Stimulated activated CD8-positive, alpha-beta memory T cell treated with anti-CD3 and anti-CD28 coated beads, Interleukin-4, amount 100 ng/mL, for 1 hour (primary cell): ENCODE results near the gene SLC12A4.
"Not testable (repeated sequence)": the region's sequence is repeated elsewhere in the genome, so short reads cannot be mapped to it uniquely, and the experiment has no call there.

ENCODE experiments used
- DNase-seq, 2 donors: peaks; one replicate each; pipeline ENCODE4 v3.0.0-alpha.2; 2020; ENCODE audit warnings: low read depth in 2 of 2, low spot score in 1 of 2

The SLC12A4 gene

GRCh38 chr16:67942510-67943255, 25.8 kb downstream of the SLC12A4 start:
- DNase-seq, result no peak

GRCh38 chr16:67942200-67942509, 26.3 kb downstream of the SLC12A4 start:
- DNase-seq, result peak in 1 of 2 donors; percentile 10

GRCh38 chr16:67941469-67942199, 26.8 kb downstream of the SLC12A4 start:
- no peak for DNase-seq

- no peak for DNase-seq
These were observed 27.9 kb downstream of the SLC12A4 start for GRCh38 chr16:67940446-67941089.

- DNase-seq, result peak in 1 of 2 donors; percentile 11
These were observed 28.7 kb downstream of the SLC12A4 start for GRCh38 chr16:67939507-67940445.

- DNase-seq, result not testable (repeated sequence)
These were observed 30.7 kb downstream of the SLC12A4 start for GRCh38 chr16:67937713-67938112.

- DNase-seq, result peak in 1 of 2 donors; percentile 52
These were observed 31.4 kb downstream of the SLC12A4 start for GRCh38 chr16:67936880-67937605.

GRCh38 chr16:67936124-67936879, 32.1 kb downstream of the SLC12A4 start, which contains the start of gene PSMB10:
TSS of gene PSMB10 (minus strand) at chr16:67936850. CDS start at chr16:67936749, 101 bp downstream.
- peak; percentile 6 to 38 for DNase-seq

GRCh38 chr16:67935402-67936123, 32.9 kb downstream of the SLC12A4 start:
- DNase-seq, result peak; percentile 72 to 87

- no peak for DNase-seq
These were observed 33.4 kb downstream of the SLC12A4 start for GRCh38 chr16:67935101-67935401.

GRCh38 chr16:67934306-67935100, 33.9 kb downstream of the SLC12A4 start:
- no peak for DNase-seq

- no peak for DNase-seq
These were observed 34.6 kb downstream of the SLC12A4 start for GRCh38 chr16:67933805-67934204.

GRCh38 chr16:67932462-67932840, 36.0 kb downstream of the SLC12A4 start:
- DNase-seq, result no peak

GRCh38 chr16:67931712-67932461, 36.5 kb downstream of the SLC12A4 start, which contains the start of gene CTRL:
TSS of gene CTRL (minus strand) at chr16:67931862. CDS start at chr16:67931852, 10 bp downstream.
- DNase-seq, result no peak

GRCh38 chr16:67930678-67931211, 37.7 kb downstream of the SLC12A4 start:
- no peak for DNase-seq

GRCh38 chr16:67930191-67930590, 38.2 kb downstream of the SLC12A4 start:
- no peak for DNase-seq
